HCT116 (cell line): ENCODE results near the gene UBE2G2. TPM values are rescaled to one million over a fixed set of nuclear protein-coding genes. Genes with fewer than 3 reads are reported as not detected.
A peak's percentile ranks its signal among the peaks of the same experiment; 100 is the strongest.

Source experiments
- ATAC-seq: fragments of 200-7000 bp; cut with Tn5 transposase; 2 replicates; pipeline ENCODE4 v1.9.1; 2020; ENCODE audit warnings: mild to moderate bottlenecking, moderate library complexity
- BruUV-seq: library from RNA; stranded (reverse); fragments of 400-500 nt; replicated peaks from 2 replicates; lab custom pipeline; 2021; lab: Mats Ljungman, UMichigan
- CTCF ChIA-PET: fragments of 300-600 bp; sonication (Branson Sonifier 250); formaldehyde crosslinking; loops from one replicate; lab custom pipeline; 2021; ENCODE audit warnings: antibody characterized with exemption; lab: Charles Lee
- POLR2A ChIA-PET: fragments of 300-600, 350-600 bp; sonication (Branson Sonifier 250); formaldehyde crosslinking; loops from one replicate; lab custom pipeline; 2021; ENCODE audit warnings: antibody characterized with exemption; lab: Charles Lee
- RAD21 ChIA-PET, 2 experiments: fragments of 300-600 bp; sonication (Branson Sonifier 250); formaldehyde crosslinking; loops; one replicate each; lab custom pipeline; 2023; ENCODE audit warnings: low total read pairs in 2 of 2; ENCODE audit not compliant: uncharacterized antibody in 2 of 2, unreplicated experiment in 2 of 2, low non-redundant PET in 1 of 2; lab: Charles Lee
- DNase-seq: peaks from one replicate; pipeline ENCODE4 v3.0.0-alpha.2; 2010; ENCODE audit warnings: low read depth, low spot score
- H2AFZ ChIP-seq: fragments of 200-600 bp; shearing (Covaris generic), sonication (generic); 2 replicates; pipeline ENCODE4 v1.6.1; 2017; ENCODE audit warnings: low read depth, mixed run types, mixed read lengths, antibody characterized with exemption, low read length; ENCODE audit not compliant: poor library complexity, severe bottlenecking
- H3K27ac ChIP-seq: 2 replicates; pipeline ENCODE4 v1.5.1; 2012; ENCODE audit warnings: low read depth, low read length
- H3K27me3 ChIP-seq: fragments of 200-600 bp; sonication (generic); 2 replicates; pipeline ENCODE4 v1.6.1; 2016; ENCODE audit warnings: mixed run types, low read length, mixed read lengths; ENCODE audit not compliant: insufficient read depth
- H3K36me3 ChIP-seq, 2 experiments: fragments of 200-500 bp in 1 of 2; fragments of 200-600 bp in 1 of 2; sonication (Bioruptor generic) in 1 of 2; sonication (generic) in 1 of 2; 2 replicates each; pipeline versions ENCODE4 v1.5.1 to v1.6.1; 2014 to 2016; ENCODE audit warnings: low read length in 2 of 2, inconsistent platforms in 1 of 2, mixed read lengths in 1 of 2, mixed run types in 1 of 2; ENCODE audit not compliant: insufficient read depth in 2 of 2, control insufficient read depth in 1 of 2
- H3K4me1 ChIP-seq, 2 experiments: fragments of 200-600 bp in 1 of 2; sonication (generic) in 1 of 2; 2 replicates each; pipeline versions ENCODE4 v1.5.1 to v1.6.1; 2012 to 2017; ENCODE audit warnings: low read length in 2 of 2, inconsistent platforms in 1 of 2, mild to moderate bottlenecking in 1 of 2, mixed read lengths in 1 of 2, mixed run types in 1 of 2, moderate library complexity in 1 of 2; ENCODE audit not compliant: insufficient read depth in 2 of 2, control insufficient read depth in 1 of 2
- H3K4me2 ChIP-seq: fragments of 200-600 bp; sonication (generic); 2 replicates; pipeline ENCODE4 v1.6.1; 2017; ENCODE audit warnings: mixed run types, low read length, mixed read lengths
- H3K4me3 ChIP-seq, 2 experiments: fragments of 200-600 bp in 1 of 2; sonication (generic) in 1 of 2; replicated peaks in 1 of 2; 2 replicates each; pipeline ENCODE4 v1.5.1; 2011 to 2016; ENCODE audit warnings: low read length in 2 of 2, control low read depth in 1 of 2, low read depth in 1 of 2, mild to moderate bottlenecking in 1 of 2, mixed read lengths in 1 of 2, mixed run types in 1 of 2
- H3K79me2 ChIP-seq: fragments of 200-600 bp; sonication (generic); 2 replicates; pipeline ENCODE4 v1.6.1; 2017; ENCODE audit warnings: mild to moderate bottlenecking, mixed run types, low read length, moderate library complexity, mixed read lengths; ENCODE audit not compliant: insufficient read depth
- H3K9ac ChIP-seq: fragments of 200-600 bp; sonication (generic); 2 replicates; pipeline ENCODE4 v1.6.1; 2016; ENCODE audit warnings: low read length, mixed read lengths
- H3K9me2 ChIP-seq: fragments of 200-600 bp; sonication (generic), shearing (Covaris generic); 2 replicates; pipeline ENCODE4 v1.6.1; 2017; ENCODE audit warnings: mixed run types, mild to moderate bottlenecking, moderate library complexity; ENCODE audit not compliant: insufficient read depth
- H3K9me3 ChIP-seq, 2 experiments: fragments of 200-500 bp in 1 of 2; fragments of 200-600 bp in 1 of 2; sonication (Bioruptor generic) in 1 of 2; sonication (generic) in 1 of 2; 2 replicates each; pipeline ENCODE4 v1.6.1; 2014 to 2017; ENCODE audit warnings: low read length in 2 of 2, mixed read lengths in 2 of 2, inconsistent platforms in 1 of 2, low read depth in 1 of 2, mild to moderate bottlenecking in 1 of 2, mixed run types in 1 of 2, moderate library complexity in 1 of 2; ENCODE audit not compliant: control insufficient read depth in 1 of 2, insufficient read depth in 1 of 2
- H4K20me1 ChIP-seq: fragments of 200-600 bp; sonication (generic), shearing (Covaris generic); 2 replicates; pipeline ENCODE4 v1.6.1; 2017; ENCODE audit warnings: mixed run types, mild to moderate bottlenecking, moderate library complexity; ENCODE audit not compliant: insufficient read depth
- CBX3 ChIP-seq: IDR thresholded peaks from 2 replicates; pipeline ENCODE4 v1.6.1; 2012; ENCODE audit warnings: low read depth
- ELF1 ChIP-seq: IDR thresholded peaks from 2 replicates; pipeline ENCODE4 v1.6.1; 2012; ENCODE audit warnings: low read depth, borderline replicate concordance
- EZH2 ChIP-seq: fragments of 200-600 bp; sonication (generic); IDR thresholded peaks from 2 replicates; pipeline ENCODE4 v1.6.1; 2017; ENCODE audit warnings: antibody characterized with exemption, mixed run types
- EZH2phosphoT487 ChIP-seq: fragments of 200-600 bp; IDR thresholded peaks from 2 replicates; pipeline ENCODE4 v1.6.1; 2018; ENCODE audit warnings: antibody characterized with exemption, borderline replicate concordance
- POLR2A ChIP-seq: IDR thresholded peaks from 2 replicates; pipeline ENCODE4 v1.7.0; 2011; ENCODE audit warnings: borderline replicate concordance; ENCODE audit not compliant: insufficient read depth, insufficient read length; ENCODE audit errors: extremely low read depth
- RAD21 ChIP-seq: IDR thresholded peaks from 2 replicates; pipeline ENCODE4 v1.6.1; 2012; ENCODE audit warnings: low read depth, mild to moderate bottlenecking
- SIN3A ChIP-seq: IDR thresholded peaks from 2 replicates; pipeline ENCODE4 v1.6.1; 2012; ENCODE audit warnings: low read depth
- SP1 ChIP-seq: IDR thresholded peaks from 2 replicates; pipeline ENCODE4 v1.6.1; 2012; ENCODE audit warnings: low read depth
- SRF ChIP-seq: IDR thresholded peaks from 2 replicates; pipeline ENCODE4 v1.6.1; 2012; ENCODE audit warnings: low read depth
- TCF7L2 ChIP-seq: IDR thresholded peaks from 2 replicates; pipeline ENCODE4 v1.7.0; 2011; ENCODE audit warnings: borderline replicate concordance, inconsistent platforms; ENCODE audit not compliant: insufficient read depth, insufficient read length; ENCODE audit errors: extremely low read depth
- YY1 ChIP-seq: IDR thresholded peaks from 2 replicates; pipeline ENCODE4 v1.6.1; 2011; ENCODE audit warnings: low read length, low read depth, moderate library complexity, mild to moderate bottlenecking; ENCODE audit not compliant: insufficient replicate concordance; ENCODE audit errors: extremely low read depth
- ZFX ChIP-seq: fragments of 450-650 bp; IDR thresholded peaks from 2 replicates; pipeline ENCODE4 v1.6.1; 2017
- ZNF274 ChIP-seq: fragments of 200-500 bp; sonication (Bioruptor generic); IDR thresholded peaks from 2 replicates; pipeline ENCODE4 v1.6.1; 2014; ENCODE audit warnings: mild to moderate bottlenecking, low read depth, low read length, inconsistent platforms
- intact Hi-C: fragments of 100-400 bp; cut with micrococcal nuclease; formaldehyde crosslinking; loops from 2 replicates; pipeline ENCODE4 v1.10.0; 2022
- total RNA-seq: library from RNA; stranded (reverse); gene quantifications from one replicate; pipeline ENCODE4 v1.2.1, GENCODE V29; 2021; ENCODE audit not compliant: unreplicated experiment
- TF ChIP-seq, protein P1 (sequence below): IDR thresholded peaks from 2 replicates; pipeline ENCODE4 v1.6.1; 2011; ENCODE audit warnings: mild to moderate bottlenecking, low read length, moderate library complexity; ENCODE audit not compliant: insufficient replicate concordance; ENCODE audit errors: extremely low read depth
- TF ChIP-seq, protein P2 (sequence below): IDR thresholded peaks from 2 replicates; pipeline ENCODE4 v1.6.1; 2012; ENCODE audit warnings: low read depth
- TF ChIP-seq, protein P3 (sequence below): IDR thresholded peaks from 2 replicates; pipeline ENCODE4 v1.6.1; 2012
- TF ChIP-seq, protein P4 (sequence below), 3 experiments: fragments of 200-600 bp in 1 of 3; sonication (generic) in 1 of 3; IDR thresholded peaks in 2 of 3; conservative IDR thresholded peaks in 1 of 3; 2 replicates each; pipeline ENCODE4 v1.5.1; 2012 to 2017; ENCODE audit warnings: low read depth in 2 of 3, low read length in 2 of 3, antibody characterized with exemption in 1 of 3, borderline replicate concordance in 1 of 3, control low read depth in 1 of 3, mild to moderate bottlenecking in 1 of 3, mixed read lengths in 1 of 3, mixed run types in 1 of 3, moderate library complexity in 1 of 3; ENCODE audit not compliant: insufficient read depth in 1 of 3

UBE2G2 gene
- total RNA-seq, 1 experiment from 2014 or later = 86.5 TPM

DNA sequence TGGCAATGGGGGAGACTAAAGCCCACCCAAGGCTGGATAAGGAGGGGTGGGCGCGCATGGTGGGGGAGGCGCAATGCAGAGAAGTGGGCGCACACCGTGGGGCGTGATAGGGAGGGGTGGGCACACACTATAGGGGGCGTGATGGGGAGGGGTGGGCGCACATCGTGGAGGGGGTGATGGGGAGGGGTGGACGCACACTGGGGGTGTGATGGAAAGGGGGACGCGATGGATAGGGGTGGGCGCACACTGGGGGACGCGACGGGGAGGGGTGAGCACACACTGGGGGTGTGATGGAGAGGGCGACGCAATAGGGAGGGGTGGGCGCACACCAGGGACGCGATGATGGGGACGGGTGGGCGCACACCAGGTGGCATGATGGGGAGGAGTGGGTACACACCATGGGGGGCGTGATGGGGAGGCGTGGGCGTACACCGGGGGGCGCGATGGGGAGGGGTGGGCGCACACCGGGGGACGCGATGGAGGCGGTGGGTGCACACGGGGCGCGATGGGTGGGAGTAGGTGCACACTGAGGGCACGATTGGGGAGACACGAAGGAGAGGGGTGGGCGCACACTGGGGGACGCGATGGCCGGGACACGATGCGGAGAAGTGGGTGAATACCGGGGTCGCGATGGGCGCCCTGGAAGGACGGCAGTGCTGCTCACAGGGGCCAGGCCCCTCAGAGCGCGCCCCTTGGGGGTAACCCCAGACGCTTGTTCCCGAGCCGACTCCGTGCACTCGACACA lies 15.3 kb upstream of the UBE2G2 start:
- ChIA-PET CTCF (interaction anchor here (0.6 to 1.0 kb wide), 2 partner anchors 23 to 24 kb away, joined by 3 read pairs; no protein-coding TSS in a partner anchor), RAD21 (no interaction called here), POLR2A (no interaction called here)
- 0 out of 2 replicates have a peak, but pooled peaks cover 7% of the 10 kb centered on the region for H3K79me2 ChIP-seq
- BruUV-seq = no TSS peak
- DNase-seq (no peak), ATAC-seq (no peak; the same call in 1 of the 2 replicates)
- H3K27ac ChIP-seq = peak overlapping the region; percentile 84; the same call in 1 of the 2 replicates
- no peak overlapping the region for H2AFZ ChIP-seq
- H3K27me3 ChIP-seq = no peaks in the 10 kb centered on the region
- H4K20me1 ChIP-seq = no peaks in the 10 kb centered on the region
- peak overlapping the region; percentile 59 for H3K9ac ChIP-seq
- H3K36me3 ChIP-seq = no peaks in the 10 kb centered on the region
- no peaks in the 10 kb centered on the region for H3K9me2 ChIP-seq
- H3K9me3 ChIP-seq = peaks cover 4 to 7% of the 10 kb centered on the region in 2 experiments; a peak in 2 of 4 replicates
- intact Hi-C loops = no loop called here
- TF ChIP-seq TCF7L2 = no peak
- TF ChIP-seq YY1 = no peak
- TF ChIP-seq ZFX = no peak
- TF ChIP-seq, protein P1, sequence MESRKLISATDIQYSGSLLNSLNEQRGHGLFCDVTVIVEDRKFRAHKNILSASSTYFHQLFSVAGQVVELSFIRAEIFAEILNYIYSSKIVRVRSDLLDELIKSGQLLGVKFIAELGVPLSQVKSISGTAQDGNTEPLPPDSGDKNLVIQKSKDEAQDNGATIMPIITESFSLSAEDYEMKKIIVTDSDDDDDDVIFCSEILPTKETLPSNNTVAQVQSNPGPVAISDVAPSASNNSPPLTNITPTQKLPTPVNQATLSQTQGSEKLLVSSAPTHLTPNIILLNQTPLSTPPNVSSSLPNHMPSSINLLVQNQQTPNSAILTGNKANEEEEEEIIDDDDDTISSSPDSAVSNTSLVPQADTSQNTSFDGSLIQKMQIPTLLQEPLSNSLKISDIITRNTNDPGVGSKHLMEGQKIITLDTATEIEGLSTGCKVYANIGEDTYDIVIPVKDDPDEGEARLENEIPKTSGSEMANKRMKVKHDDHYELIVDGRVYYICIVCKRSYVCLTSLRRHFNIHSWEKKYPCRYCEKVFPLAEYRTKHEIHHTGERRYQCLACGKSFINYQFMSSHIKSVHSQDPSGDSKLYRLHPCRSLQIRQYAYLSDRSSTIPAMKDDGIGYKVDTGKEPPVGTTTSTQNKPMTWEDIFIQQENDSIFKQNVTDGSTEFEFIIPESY = no peak
- no peak for TF ChIP-seq POLR2A
- TF ChIP-seq ELF1 = no peak
- TF ChIP-seq SIN3A = no peak
- TF ChIP-seq EZH2phosphoT487 = no peak
- TF ChIP-seq ZNF274 = no peak
- no peak for TF ChIP-seq RAD21
- no peak for TF ChIP-seq SP1
- TF ChIP-seq EZH2 = no peak
- TF ChIP-seq, protein P2, sequence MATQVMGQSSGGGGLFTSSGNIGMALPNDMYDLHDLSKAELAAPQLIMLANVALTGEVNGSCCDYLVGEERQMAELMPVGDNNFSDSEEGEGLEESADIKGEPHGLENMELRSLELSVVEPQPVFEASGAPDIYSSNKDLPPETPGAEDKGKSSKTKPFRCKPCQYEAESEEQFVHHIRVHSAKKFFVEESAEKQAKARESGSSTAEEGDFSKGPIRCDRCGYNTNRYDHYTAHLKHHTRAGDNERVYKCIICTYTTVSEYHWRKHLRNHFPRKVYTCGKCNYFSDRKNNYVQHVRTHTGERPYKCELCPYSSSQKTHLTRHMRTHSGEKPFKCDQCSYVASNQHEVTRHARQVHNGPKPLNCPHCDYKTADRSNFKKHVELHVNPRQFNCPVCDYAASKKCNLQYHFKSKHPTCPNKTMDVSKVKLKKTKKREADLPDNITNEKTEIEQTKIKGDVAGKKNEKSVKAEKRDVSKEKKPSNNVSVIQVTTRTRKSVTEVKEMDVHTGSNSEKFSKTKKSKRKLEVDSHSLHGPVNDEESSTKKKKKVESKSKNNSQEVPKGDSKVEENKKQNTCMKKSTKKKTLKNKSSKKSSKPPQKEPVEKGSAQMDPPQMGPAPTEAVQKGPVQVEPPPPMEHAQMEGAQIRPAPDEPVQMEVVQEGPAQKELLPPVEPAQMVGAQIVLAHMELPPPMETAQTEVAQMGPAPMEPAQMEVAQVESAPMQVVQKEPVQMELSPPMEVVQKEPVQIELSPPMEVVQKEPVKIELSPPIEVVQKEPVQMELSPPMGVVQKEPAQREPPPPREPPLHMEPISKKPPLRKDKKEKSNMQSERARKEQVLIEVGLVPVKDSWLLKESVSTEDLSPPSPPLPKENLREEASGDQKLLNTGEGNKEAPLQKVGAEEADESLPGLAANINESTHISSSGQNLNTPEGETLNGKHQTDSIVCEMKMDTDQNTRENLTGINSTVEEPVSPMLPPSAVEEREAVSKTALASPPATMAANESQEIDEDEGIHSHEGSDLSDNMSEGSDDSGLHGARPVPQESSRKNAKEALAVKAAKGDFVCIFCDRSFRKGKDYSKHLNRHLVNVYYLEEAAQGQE = no peak
- no peak for TF ChIP-seq SRF
- no peak for TF ChIP-seq CBX3
- TF ChIP-seq, protein P3, sequence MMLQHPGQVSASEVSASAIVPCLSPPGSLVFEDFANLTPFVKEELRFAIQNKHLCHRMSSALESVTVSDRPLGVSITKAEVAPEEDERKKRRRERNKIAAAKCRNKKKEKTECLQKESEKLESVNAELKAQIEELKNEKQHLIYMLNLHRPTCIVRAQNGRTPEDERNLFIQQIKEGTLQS = no peak
- TF ChIP-seq, protein P4, sequence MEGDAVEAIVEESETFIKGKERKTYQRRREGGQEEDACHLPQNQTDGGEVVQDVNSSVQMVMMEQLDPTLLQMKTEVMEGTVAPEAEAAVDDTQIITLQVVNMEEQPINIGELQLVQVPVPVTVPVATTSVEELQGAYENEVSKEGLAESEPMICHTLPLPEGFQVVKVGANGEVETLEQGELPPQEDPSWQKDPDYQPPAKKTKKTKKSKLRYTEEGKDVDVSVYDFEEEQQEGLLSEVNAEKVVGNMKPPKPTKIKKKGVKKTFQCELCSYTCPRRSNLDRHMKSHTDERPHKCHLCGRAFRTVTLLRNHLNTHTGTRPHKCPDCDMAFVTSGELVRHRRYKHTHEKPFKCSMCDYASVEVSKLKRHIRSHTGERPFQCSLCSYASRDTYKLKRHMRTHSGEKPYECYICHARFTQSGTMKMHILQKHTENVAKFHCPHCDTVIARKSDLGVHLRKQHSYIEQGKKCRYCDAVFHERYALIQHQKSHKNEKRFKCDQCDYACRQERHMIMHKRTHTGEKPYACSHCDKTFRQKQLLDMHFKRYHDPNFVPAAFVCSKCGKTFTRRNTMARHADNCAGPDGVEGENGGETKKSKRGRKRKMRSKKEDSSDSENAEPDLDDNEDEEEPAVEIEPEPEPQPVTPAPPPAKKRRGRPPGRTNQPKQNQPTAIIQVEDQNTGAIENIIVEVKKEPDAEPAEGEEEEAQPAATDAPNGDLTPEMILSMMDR (IDR thresholded peaks at IDR 0.05 in 2 of 3, conservative IDR thresholded peaks at IDR 0.05 in 1 of 3; ENCODE audit: borderline replicate concordance in 1 of 3, insufficient read depth in 1 of 3, low read depth in 2 of 3, low read length in 2 of 3) = no peak
- peak overlapping the region; percentile 49 to 61 for H3K4me3 ChIP-seq
- H3K4me1 ChIP-seq = peaks cover 2 to 6% of the 10 kb centered on the region in 2 experiments; a peak in 2 of 4 replicates
- peak overlapping the region; percentile 95 for H3K4me2 ChIP-seq
